GM18858 (cell line): ENCODE data around the gene PRPH2.

Experiments used
- ATAC-seq: cut with Tn5 transposase; IDR thresholded peaks from one replicate; pipeline ENCODE4 v1.9.1; 2021; ENCODE audit not compliant: unreplicated experiment

Gene PRPH2

GRCh38 chr6:42722497-42722896 is at the start of gene PRPH2:
TSS of gene PRPH2 (minus strand) at chr6:42722597. CDS start at chr6:42722334, 263 bp downstream.
- ATAC-seq = no peak

DNA sequence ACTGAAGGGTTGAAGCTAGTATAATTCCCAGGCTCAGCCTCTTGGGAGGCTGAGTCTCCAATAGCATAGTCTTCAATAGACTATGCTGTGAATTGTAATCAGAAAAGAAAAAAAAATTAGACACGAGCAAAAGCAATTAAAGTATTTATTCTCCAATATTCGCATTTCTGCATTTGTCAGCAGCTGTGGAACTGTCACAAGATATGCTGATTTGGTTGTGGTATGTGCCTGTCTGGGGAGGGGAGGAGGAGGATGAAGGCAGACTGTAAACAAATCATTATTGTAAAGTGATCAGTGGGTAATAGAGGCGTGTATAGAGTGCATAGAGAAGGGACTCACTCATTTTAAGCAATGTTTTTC is 49.3 kb upstream of the PRPH2 start:
- ATAC-seq = no peak

- no peak for ATAC-seq
Measured at GRCh38 chr6:42769836-42770235, 47.4 kb upstream of the PRPH2 start.

DNA sequence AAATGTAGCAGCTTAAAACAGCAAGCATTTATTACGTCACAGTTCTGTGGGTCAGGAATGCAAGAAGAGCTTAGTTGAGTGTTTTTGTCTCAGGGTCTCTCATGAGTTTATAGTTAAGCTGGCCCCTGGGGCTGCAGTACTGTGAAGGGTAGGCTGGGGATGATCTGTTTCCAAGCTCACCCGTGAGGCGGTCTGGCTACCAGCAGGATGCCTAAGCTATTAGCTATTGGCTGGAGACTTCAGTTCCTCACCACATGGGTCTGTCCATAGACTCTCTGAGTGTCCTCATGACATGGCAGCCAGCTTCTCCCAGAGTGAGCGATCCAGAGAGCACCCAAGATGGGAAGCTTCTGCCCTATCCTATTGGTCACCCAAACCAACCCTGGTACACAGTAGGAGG is 46.7 kb upstream of the PRPH2 start:
- ATAC-seq = no peak

- no peak for ATAC-seq
Measured at GRCh38 chr6:42766163-42766670, 43.8 kb upstream of the PRPH2 start.

DNA sequence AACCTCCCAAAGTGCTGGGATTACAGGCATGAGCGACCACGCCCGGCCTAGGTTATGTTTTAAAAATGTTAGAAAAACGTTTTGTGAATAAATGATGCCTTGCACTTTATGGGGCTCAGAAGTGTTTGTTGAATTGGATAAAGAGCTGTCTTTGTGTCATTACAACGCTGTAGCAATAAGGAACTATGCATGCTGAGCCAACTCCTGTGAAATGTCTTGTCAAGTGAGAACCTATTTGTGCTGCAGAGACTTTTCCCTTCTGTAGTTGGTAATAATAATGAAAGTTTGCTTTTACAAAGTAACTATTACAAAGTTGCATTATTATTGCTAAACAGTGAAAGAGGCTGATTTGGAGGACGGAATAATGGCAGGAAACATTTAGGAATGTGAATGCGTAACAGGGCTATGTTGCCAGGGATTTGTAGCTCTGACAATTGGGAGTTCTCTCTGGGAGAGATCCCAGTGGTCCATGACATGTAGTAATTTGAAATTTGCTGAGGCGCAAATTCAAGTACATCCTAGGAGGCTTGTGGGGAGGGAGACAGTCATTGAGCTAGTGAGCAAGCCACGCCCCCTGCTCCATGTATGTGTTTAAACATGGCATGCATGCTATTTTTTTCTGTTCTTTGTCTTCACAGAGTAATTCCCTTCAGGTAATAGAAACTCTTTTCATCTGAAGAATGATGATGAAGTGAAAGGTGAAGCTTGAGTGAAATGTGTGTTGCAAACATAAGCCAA is 42.7 kb upstream of the PRPH2 start:
- no peak for ATAC-seq

- no peak for ATAC-seq
Measured at GRCh38 chr6:42762950-42763349, 40.6 kb upstream of the PRPH2 start.

GRCh38 chr6:42762426-42762859 is 40.0 kb upstream of the PRPH2 start:
- ATAC-seq = no peak

DNA sequence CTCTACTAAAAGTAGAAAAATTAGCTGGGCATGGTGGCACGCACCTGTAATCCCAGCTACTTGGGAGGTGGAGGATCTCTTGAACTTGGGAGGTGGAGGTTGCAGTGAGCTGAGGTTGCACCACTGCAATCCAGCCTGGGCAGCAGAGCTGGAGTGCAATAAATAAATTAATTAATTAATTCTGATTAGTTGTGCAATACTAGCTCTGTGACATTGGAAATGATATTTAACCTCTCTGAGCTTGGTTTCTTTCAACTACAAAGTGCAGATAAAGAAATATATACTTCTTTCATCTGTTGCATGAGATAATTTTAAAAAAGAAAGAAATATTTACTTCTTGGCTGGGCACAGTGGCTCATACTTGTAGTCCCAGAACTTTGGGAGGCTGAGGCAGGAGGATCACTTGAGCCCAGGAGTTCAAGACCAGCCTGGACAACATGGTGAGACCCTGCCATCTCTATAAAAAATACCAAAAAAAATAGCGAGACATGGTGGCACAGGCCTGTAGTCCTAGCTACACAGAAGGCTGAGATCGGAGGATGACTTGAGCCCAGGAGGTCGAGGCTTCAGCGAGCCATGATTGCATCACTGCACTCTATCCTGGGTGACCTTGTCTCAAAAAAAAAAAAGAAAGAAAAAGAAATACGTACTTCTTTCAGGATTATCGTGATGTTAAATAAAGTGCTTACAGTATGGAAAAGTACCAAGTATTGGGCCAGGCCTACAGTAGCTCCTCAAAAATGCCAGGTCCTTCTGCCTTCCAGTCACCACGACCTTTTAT is 39.1 kb upstream of the PRPH2 start:
- ATAC-seq = no peak

- ATAC-seq = no peak
Measured at GRCh38 chr6:42758756-42759430, 36.5 kb upstream of the PRPH2 start.

DNA sequence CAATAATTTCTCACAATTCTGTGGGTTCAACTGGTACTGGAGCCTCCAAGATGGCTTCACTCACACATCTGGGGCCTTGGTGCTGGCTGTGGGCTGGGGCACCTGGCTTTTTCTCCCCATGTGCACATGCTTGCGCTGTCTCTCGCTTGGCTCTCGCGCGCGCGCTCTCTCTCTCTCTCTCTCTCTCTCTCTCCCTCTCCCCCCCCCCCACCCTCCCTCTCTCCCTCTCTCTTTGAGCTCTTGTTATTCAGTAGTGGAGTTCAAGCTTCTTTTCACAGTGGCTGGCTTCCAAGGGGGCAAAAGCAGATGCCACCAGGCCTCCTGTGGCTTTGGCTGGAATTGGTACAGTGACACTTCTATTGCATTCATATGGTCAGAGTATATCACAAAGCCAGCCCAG is 34.3 kb upstream of the PRPH2 start:
- ATAC-seq = no peak

- ATAC-seq = no peak
Measured at GRCh38 chr6:42754759-42755158, 32.4 kb upstream of the PRPH2 start.

DNA sequence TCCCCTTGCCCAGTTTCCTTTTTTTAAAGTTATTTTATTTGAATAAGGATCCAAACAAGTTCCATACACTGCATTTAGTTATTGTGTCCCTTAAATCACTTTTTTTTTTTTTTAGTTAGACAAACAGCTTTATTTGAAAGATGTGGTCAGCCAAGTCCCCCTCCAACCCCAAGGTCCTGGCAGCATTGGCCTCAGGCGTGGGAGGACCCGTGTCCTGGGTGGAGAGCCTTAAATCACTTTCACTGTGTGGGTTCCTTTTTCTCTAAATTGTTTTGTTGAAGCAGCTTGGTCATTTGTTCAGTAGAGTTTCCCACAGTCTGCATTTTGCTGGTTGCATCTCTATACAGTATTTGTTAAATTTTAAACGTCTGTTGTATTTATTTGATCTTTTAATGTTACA is 28.7 kb upstream of the PRPH2 start:
- no peak for ATAC-seq

- ATAC-seq = no peak
Measured at GRCh38 chr6:42748203-42748898, 26.0 kb upstream of the PRPH2 start.

DNA sequence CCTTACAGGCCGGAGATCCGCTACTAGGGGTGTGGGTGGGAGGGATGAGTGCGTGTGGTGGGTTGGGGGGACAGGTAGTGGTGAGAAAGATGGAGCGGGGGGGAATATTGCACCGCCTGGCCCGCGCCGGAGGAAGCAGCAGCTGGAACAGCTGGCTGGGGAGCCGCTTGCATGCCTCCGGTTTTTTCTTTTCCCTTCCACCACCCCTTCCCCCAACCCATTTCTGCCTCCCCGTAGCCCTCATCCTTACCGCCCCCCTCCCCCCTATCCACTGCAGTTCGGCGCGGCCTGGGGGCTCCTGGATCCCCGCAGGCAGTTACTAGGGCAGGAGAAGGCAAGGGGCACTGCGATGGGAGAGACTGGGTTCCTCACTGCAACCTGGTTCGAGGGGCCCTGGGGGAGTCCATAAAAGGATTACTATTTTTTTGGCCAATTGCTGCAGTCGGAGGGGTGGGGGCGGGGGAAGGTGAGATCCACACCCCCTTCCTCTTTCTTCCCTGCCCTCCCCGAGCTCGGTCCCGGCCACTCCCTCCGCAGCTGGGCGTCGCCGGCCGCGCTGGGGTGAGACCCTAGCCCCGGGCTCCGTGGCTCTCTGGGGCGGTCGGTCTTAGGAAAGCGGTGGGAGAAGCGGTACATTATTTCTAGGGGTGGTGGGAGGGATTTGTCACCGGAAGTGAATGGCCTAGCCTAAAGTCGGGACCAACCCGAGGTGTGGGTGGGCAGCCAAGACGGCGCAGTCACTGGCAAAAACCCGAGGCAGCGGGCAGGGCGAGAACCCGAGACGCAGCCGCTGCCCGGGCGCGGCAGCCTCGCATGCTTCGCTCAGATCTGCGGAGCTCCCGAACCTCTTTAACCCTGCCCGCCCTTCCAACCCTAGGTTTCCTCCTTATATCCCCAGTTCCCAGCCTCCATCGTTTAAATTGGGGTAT is 24.3 kb upstream of the PRPH2 start:
- no peak for ATAC-seq

DNA sequence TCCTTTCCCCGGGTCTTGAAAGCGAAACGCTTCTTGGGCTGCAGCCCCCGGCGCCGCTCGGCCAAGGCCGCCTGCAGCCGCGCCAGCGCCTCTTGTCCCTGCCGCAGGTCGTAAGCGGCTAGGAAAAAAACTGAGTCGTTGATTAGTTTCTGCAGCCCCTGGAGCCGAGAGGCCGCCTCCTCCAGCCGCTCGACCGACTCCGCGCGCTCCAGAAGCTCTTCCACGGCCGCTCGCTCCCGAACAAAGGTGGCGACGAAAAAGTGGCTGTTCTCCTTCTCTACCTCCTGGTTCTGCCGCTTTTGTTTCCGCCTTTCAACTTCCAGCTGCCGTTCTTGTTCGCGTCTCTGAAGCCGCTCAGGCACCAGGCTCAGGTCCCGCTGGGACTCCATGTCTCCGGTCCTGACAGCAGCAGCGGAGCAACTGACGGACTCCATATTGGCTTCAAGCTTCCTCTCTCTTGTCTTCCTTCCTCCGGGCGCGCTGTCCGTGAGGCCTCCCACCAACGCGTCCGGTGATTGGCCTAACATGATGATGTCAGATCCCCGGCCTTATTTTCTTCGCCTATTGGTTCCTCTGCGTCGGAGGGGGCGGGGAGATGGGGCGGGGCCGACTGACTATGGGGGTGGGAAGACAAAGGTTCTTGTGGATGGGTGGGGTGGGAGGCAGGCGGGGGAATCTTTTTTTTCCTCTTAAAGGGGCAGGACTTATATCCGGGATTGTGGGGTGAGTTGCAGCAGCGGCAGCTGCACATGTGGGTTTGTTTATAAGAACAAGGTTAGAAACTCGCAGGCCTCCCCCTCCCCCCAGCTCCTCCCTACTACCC is 23.5 kb upstream of the PRPH2 start, which contains the start of gene TBCC:
TSS of gene TBCC (minus strand) at position 464 of the 823 bp plus-strand sequence. CDS start at position 434, 30 bp downstream.
- ATAC-seq = peak; percentile 83

DNA sequence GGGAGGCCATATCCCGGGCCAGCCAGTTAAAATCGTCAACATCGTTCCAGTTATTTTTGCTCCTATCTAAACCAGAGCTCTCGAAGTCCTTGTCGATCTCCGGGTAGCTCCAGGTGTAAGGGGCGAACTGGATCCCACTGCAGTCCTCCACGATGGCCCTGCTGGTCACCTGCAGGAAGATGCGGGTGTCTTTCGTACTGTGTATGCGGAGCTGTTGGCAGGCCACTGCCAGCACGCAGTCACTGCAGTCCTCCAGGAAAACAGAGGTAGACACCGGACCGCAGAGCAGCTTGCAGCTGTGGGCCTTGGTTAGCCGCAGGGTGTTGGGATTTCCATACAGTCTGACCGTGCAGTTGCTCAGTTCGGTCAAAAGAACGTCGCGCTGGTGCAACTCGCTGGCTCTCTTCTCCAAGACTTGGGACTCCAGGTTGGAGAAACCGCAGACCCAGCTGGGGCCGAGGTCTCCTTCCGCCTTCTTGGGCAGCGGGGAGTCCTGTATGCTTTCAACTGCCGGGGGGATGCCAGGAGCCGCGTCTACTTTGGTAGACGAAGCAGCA is 22.8 kb upstream of the PRPH2 start:
- ATAC-seq = no peak

GRCh38 chr6:42744351-42744893 is 22.0 kb upstream of the PRPH2 start:
- ATAC-seq = no peak
